NCI-H82 treated with DMSO at 0.1 percent for 48 hours (cell line): ENCODE data around the gene STK39.

Experiments used
- DNase-seq: peaks from one replicate; lab custom pipeline; 2025; ENCODE audit not compliant: unreplicated experiment; lab: John Stamatoyannopoulos, UW

The STK39 gene

DNA sequence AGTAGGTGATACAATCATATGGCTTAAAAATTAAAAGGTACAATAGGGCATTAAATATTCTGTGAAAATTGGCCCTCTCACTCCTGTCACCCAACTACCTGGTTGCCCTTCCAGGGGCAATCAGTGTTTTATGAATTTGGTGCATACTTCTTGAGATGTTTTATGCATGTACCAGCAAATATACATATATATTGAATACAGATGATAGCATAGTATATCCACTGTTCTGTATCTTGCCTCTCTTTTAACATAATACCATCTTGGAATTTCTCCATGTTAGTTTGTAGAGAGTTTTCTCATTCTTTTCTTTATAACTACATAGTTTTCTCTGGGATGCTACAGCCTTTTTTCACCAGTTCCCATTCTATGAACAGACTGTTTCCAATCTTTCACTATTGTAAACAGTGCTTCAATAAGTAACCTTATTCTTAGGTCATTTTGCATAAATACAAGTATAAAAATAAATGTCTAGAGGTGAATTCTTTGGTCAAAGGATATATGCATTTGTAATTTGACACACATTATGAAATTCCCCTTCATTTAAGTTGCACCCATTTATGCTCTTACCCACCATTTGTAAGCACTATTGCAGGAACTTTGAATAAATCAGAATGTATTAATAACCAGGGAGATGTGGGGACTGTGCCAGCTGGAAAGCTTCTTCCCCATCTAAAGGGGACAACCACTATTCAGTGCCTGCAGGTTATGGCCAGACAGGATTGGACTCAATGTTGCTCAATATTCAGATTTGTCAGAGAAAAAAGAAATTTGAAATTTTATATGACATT, 225.4 kb downstream of the STK39 start:
- no peak for DNase-seq

DNA sequence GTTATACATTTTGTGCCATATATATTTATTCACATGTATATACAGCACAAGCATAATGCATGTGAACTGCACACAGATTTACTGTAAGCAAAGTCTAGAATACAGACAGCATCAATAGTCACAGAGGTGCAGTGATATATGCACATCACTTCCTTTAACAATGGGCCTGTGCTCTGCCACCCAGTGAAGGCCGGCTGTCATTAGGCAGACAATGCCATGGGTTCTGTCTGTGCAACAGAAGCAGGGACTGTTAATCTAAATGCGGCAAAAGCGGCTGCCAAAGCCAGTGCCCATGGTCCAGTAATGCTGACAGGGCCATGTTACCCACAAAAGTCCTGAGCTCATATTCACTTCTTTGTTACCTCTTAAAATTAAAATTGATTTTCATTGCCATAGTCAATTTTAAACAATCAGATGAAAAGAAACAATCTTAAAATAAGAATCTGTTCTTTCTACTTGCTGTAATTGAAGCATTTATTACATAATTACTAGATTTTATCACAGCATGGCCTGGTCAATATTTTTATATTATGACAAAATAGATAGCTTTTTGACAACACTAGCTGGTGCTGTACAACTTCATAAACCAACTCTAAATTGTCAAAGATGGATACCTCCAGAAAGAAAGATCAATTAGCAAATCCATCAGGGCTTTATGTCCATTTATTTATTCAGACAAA, 232.0 kb downstream of the STK39 start:
- no peak for DNase-seq

DNA sequence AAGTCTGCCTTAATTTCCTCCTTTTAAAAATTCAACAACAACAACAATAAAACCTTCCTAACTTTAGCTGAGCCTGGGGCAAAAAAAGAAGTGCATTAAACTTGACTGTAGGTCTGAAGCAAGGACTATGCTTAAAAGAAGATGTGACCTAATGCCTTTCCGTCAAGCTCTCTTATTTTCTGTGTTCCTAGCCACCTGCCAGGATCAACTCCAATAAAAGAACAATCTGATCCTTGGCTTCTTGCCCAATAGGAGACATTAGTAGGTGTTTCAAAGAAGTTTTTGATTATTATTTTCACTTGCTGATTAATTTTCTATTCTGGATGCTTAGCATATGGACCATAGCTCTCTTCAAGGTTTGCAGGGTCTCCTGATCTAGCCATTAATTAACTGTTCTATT, 237.5 kb downstream of the STK39 start:
- DNase-seq: peak; percentile 10

DNA sequence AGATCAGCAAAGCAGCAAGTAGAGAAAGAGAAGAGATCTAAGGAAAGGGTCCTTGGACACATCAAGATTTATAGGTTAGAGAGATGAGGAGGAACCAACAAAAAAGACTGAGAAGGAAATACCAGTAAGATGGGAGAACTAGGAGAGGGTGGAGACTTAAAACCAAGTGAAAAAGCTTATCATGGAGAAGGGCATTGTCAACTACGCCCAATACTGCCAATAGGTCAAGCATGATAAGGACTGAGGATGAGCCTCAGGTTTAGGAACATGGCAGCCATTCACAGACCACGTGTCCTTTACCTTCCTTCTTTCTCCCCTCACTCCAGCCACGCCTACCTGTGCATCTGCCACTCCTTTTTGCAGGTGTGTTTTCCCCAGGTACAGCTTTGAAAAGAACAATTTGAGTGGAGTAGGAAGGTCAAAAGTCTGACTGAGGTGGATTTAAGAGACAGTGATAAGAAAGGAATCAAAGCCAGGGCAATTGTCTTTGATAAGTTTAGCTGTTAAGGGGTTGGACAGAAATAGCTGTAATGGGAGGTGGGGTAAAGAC, 238.7 kb downstream of the STK39 start:
- no peak for DNase-seq

DNA sequence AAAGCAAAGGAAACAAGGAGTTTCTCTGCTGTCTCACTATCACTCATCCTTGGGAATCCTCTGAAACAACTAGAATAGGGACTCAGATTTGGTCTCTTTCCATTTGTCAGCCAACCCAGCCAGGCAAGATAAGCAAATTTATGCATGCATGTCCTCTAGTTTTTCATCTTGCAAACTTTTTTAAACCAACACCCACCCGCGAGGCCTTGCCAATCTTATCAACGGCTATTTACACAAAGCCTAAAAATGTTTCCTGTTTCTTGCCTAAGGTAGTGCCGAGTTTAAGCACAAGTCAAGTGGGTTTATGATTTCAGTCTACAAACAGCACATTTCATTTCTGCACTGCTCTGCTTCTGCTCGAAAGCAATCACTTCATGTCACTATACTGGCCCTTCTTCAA, 240.9 kb downstream of the STK39 start:
- no peak for DNase-seq

DNA sequence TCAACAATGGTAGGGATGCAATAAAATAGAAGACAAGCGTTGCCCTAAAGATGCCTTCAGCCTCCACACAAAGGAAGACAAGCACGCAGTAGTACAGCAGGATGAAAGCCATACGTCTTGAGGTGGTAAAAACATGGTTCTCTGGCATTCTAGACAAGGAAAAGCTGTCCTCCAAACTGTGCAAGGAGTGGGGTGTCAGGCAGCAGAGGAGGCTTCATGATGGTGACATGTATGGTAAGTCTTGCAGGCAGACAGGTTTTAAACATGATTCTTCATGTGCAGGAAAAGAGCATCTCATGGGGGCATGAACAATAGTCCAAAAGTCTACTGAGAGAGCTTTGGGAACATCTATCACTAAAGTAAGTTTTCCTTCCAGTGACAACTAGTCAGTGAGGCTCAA, 241.8 kb downstream of the STK39 start:
- no peak for DNase-seq

DNA sequence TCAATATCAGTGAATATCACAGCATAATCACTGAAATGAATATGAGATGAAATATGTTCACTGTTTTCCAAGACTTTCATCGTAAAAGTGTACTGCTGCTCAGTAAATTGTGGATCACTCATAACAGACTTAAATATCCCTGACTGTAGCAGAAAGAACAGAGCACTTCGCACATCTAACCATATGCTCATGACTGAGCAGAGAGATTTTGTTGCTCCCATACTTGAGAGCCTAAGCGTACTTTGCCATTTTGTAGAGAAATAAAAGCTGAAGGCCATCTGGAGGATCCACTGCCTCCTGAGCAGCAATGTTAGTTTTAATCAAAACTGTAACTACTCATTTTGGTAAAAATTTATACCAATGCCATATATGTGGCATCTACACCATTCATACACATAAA, 243.5 kb downstream of the STK39 start:
- peak; percentile 89 for DNase-seq

DNA sequence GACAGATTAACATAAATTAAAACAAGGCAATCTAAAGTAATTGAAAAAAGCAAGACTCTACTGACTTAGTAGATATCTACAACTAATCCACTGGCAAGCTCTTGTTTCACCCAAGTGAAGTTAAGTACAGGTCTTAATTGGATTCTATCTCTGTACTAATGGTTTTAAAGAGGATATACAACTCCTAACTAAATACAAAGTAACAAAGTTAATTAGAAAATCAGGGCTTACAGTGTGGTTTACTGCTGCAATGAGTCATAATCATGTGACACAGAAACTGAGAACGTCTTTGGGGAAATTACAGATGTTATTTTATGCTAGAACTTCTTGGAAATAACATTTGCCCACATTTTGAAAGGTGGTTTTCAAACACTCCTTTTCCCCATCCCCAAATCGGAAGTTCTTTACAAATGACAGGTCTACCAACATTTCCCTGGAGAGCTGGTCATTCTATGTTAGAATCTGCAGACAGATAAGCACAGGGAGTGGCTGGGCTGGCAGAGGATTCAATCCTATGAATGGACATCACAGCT, 245.3 kb downstream of the STK39 start:
- peak; percentile 100 for DNase-seq

DNA sequence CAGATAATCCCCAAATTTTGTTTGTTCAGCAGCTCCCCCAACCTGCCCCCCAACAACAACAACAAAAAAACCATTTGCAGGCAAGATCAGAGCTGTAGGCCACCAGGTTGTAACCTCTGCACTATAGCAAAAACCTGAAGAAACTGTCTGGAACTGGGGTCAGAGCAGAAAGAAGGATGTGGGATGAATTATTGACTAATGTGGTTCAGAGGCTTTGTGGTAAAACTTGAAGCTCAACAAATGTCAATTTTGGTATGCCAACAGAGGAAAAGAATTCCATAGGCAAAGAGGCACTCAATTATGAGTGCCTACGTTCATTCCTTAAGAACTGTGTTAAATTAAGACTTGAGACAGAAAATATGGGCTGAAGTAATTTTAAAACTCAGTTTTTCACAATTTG, 255.1 kb downstream of the STK39 start:
- DNase-seq: no peak

DNA sequence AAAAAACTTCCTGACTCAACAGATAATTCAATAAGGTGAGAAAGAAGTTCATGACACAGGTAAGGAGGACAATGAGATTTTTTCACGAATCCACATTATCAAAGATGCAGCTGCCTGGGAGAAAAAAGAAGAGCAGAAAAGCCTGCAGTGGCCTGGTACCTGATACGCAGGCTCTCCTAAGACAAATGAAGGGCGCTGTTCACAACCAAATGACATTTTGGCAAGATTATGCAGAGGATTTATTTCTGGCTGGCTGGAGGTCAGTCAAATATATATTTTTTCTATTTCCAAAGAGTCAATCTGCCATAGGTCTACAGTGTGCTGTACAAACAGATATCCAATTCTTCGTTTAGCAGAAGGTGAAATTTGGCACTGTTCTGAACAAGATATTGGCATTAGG, 257.3 kb downstream of the STK39 start:
- DNase-seq: no peak

DNA sequence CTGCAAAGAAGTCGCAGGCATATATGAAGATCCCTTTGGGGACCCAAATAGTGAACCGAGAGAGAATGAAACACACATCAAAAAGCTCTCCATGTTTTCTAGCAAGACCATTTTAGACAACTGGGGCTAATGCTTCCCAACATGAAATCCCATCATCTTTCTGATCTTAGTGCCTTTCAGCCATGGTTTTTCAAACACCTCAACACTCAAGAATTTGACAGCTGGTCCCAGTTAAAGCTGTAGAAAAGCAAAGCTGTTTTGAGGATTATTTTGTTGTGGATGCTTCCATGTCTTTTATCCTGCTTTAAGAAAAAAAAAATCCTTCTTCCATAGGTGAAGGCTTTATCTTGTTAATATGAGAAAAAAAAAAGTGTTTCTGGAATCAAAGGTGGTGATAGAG, 259.1 kb downstream of the STK39 start:
- peak; percentile 87 for DNase-seq

DNA sequence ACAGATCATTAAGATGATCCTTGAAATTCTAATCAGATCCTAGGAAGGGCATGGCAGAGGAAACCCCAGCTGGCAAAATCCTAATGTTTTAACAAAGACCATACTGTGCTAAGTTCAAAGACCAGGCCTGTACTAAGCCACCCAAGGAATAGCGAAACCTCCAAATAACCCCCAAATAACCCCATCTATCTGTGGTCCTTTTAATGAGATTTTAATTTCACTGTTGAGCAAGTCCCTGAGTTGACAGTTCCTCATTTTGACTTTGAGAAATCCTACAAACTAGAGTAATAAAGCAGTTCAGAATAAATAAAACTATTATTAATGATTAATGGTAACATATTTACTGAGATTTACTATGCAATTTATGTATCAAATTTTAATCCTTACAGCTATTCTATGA, 259.8 kb downstream of the STK39 start:
- peak; percentile 90 for DNase-seq

DNA sequence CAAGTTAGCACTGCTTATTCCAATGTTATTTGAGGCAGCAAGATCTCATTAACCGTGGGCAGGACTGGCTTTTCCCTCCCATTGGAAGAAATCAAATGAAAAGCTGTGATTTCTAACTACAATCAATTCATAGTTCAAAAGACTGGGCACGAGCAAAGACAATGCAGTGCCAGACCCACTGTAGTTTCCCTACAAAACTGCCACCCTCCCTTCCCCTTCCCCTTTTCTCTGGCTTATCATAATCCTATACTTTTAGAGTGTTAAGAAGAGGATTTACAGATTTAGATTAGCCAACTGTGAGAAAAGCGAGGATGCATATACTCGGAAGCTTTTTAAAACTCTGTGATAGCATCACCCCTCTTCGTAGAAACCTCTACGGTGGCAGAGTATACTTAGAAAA, 260.4 kb downstream of the STK39 start:
- DNase-seq: peak; percentile 91

DNA sequence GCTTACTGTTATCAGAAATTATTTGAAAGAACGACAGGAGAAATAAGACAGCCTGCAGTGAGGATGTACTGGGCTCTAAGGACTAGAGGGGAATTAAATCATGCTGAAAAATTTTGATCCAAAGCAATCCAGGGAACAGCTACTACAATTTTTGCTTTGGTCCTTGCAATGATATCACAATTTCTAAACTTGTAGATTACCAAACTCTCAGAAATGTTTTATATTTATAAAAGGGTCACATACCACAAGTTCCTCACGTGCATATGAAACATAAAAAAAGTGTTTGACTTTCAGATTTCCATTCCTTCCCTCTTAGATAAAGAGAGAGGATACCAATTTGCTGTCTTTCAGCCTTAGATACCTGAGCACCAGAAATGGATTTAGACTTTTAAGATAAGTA, 261.2 kb downstream of the STK39 start:
- DNase-seq: no peak

DNA sequence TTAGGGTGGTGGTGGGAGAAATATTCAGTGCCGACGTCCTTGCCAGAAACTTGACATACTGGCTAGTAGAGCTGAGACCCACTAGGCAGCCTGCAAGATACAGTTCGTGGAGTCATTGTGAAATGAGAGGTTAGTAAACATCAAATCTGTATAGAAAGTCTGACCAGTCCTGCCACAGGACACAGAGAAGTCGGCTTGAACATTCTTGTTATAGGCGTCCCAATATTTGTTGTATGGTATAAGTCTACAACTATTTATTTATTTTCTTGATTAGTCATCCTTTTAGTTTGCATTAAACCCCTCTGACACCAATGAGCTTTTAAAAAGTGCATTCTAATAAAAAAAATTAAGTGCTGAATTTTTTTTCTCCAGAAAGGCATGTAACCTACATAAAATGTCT, 265.4 kb downstream of the STK39 start:
- DNase-seq: no peak

DNA sequence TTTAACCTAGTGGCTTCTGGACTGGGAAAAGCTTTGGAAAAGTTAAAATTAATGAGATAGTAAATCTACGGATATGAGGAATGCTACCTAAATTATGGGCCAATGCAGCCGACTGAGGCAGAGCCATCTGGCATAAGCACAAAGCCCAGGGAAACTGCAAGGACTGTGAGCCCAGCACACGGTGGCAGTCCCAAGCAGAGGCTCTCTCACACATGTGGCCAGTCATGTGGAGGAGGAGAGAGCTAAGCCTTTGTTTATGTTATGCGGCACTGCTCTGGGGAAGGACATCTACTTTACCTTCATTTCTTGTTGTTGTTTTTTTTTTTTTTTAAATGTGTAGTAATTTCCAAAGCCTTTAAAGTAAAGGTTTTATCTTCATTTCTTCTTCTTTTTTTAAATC, 267.0 kb downstream of the STK39 start:
- DNase-seq: peak; percentile 51

DNA sequence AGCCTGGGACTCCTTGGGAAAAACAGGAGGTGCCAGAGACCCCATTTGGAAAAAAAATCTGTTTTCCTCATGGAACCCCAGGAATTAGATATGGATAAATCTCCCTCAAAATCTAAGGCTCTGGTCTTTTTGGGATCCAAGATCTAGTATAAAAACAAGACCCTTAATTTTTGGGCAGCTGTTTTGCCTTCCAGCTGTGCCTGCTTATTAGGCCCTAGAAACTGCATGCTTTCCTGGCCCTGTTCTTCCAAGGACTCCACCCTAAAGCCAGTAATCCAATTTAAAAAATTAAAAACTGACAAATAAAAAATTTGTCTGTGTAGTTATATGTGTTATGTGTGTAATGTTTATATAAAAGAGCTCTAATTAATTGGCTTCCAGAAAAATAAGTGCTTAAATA, 274.6 kb downstream of the STK39 start:
- DNase-seq: no peak

DNA sequence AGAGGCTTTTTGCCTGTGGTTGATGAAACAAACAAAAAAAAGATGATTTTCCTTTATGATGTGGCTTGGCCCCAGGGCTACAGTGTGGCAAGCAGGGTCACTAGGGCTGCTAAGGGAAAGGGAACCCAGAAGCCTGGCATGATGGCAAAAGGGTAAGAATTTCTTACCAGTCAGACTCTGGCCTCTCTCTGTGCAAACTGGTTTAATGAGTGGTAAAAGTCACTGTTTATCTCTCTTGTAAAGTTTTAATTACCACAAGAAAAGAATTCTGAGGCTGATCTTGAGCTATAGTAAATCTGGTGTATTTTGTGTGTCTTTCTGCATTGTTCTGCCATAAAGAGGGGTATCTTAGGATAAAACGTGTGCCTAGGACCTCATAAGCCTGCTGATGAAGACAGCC, 275.4 kb downstream of the STK39 start:
- DNase-seq: no peak

DNA sequence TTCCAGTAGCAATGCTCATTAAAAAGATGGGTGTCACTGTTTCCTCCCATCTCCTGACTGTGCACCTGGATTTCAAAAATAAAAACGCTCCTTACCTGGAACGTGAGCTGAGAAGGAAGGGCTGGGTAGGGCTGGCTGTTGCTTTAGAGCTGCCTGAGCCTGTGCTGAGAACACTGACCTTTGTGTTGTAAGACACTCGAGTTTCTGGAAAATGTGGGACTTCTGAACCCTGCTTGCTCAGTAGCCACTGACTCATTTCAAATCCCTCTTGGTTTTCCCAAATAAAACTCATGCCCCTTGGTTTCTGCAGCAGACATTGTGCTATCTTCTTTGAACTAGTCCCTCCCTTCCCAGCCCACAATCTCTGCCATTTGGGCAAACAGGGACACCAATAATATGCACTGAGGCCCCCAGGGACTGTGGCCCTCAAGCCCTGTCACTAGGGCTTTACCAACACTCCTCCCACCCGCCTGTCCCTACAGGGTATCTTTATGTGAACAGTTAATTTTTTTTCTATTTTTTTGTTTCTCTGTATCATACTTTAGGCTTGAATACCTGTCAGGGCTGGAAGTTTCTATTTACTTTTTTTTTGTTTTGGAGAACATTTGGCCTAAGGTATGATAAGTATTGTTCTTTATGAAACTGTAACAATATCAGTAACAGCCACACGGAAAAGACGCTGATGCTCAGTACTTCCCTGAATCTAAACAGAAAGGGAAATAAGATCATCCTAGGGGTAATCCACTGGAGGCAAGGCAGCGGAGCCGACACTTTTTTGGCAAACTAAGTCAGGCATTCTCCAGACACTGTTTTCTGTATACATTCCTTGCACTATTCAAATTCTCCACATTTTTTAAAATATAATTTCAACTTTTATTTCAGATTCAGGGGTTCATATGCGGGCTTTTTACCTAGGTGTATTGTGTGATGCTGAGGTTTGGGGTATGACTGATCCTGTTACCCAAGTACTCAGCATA, 280.2 kb downstream of the STK39 start:
- no peak for DNase-seq

DNA sequence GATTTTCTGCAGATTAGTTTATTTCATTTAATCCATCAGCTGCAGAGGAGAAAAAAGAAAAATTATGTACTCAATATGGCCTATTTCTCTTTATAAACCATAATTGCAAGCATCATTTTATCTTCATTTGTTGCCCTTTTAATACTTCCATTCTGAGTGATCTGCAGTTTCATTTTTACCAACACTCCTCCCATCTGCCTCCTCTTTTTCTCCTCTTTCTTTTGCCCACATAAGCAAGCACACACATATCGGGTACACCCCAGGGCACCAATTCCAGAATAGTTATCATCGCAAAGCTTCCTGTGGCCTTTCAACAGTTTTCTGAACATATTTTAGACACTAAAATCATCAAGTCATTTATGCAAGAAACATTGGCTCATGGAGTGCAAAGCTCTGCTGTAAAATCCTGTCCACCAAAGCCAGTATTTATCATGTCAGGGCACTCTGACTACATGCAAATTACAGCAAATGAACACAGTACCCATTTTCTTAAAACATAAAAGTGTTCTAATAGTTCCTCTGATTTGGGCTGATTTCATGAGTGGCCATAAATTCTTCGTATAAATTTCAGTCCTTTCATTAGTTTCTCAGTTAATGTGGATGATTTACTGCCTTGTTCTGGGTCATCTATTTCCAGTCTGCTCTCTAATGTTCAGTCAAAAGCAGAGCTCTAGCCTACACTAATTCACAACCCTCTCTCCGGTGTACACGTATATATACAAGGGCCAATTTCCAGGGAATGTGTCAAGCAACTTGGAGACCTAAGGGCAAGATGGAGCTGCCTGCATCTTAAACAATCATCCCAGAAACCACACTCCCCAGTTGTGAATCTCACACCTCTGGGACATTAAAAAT, 281.3 kb downstream of the STK39 start:
- no peak for DNase-seq
